ENCODE data around the gene EDAR. TPM values are rescaled to one million over a fixed set of nuclear protein-coding genes. Genes with fewer than 3 reads are reported as not detected.

EDAR gene
- total RNA-seq, 2 experiments from 2014 or later = 0.14 to 0.23 TPM

DNA sequence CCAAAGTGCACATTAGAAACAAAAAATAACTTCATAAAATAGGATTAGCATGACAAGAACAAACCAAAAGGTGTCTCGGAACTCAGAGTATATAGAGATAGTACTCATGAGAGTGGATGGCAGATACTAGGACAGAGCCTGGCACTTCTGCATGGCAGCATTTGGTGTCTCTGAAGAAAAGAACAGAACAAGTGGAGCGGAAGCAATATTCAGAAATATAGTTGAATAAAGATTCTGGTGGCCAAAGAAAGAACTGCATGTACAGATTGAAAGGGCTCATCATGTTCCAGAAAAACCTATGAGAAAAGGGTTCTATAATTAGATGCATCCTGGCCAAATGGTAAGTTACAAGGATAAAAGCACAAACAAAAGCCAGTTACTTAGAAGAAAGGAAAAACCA lies 111.5 kb downstream of the EDAR start:
- POLR2A ChIA-PET = no interaction called here
- H3K36me3 Mint-ChIP-seq = peaks cover 17% of the 10 kb centered on the region
- no peaks in the 10 kb centered on the region for H3K27me3 Mint-ChIP-seq
- H3K4me3 Mint-ChIP-seq = no peak overlapping the region
- H3K27ac Mint-ChIP-seq = no peak overlapping the region
- peaks cover 13% of the 10 kb centered on the region for H3K9me3 Mint-ChIP-seq
- ATAC-seq (ENCODE audit: low read depth) (no peak), DNase-seq (no peak)
- no peaks in the 10 kb centered on the region for H3K4me1 Mint-ChIP-seq

DNA sequence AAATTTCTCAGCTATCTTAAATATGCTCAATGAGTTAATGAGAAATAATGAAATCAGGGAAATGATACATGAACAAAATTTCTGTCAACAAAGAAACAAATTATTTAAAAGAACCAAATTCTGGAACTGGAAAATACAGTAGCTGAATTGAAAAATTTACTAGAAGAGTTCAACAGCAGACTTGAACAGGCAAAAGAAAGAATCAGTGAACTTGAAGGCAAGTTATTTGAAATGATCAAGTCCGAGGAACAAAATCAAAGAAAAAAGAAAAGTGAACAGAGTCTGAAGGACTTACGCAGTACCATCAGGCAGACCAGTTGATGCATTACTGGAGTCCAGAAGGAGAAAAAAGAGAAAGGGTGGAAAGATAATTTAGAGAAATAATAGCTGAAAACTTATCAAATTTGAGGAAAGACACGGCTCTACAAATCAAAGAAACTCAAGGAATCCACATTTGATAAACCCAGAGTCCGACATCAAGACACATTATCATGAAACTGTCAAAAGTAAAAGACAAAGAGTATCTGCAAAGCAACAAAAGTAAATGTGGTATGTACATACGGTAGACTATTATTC lies 118.9 kb downstream of the EDAR start:
- H3K4me1 Mint-ChIP-seq = peaks cover 5% of the 10 kb centered on the region
- no peak for ATAC-seq (ENCODE audit: low read depth)
- POLR2A ChIA-PET = no interaction called here

DNA sequence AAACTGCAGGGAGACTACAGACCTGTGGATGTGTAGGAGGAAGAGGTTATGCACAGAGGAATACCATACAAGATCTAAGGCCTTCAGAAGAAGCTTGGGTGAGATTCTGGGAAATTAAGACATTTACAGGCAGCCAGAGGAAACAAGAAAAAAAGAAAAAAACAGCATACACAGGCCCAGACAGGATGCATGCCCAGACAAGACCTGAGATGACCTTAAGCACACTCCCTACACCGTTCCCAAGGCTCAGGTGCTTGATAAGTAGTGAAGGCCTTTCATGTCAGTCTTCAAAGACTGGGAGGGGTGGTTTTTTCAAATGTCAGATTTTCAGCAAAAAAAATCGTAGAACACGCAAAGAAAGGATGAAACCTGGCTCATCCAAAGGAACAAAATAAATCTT lies 119.5 kb downstream of the EDAR start:
- no peak for ATAC-seq (ENCODE audit: low read depth)
- Mint-ChIP-seq H3K36me3 (peaks cover 54% of the 10 kb centered on the region), H3K9me3 (peaks cover 16% of the 10 kb centered on the region), H3K4me1 (peaks cover 5% of the 10 kb centered on the region), H3K4me3 (no peak overlapping the region), H3K27ac (peak overlapping the region; percentile 2), H3K27me3 (no peaks in the 10 kb centered on the region)
- no peak for DNase-seq
- POLR2A ChIA-PET = no interaction called here

More for the DNA sequence above, 118.9 kb downstream of the EDAR start:
- no peak for DNase-seq
- Mint-ChIP-seq H3K36me3 (peaks cover 53% of the 10 kb centered on the region), H3K9me3 (peaks cover 16% of the 10 kb centered on the region), H3K27me3 (no peaks in the 10 kb centered on the region), H3K27ac (no peak overlapping the region), H3K4me3 (no peak overlapping the region)

DNA sequence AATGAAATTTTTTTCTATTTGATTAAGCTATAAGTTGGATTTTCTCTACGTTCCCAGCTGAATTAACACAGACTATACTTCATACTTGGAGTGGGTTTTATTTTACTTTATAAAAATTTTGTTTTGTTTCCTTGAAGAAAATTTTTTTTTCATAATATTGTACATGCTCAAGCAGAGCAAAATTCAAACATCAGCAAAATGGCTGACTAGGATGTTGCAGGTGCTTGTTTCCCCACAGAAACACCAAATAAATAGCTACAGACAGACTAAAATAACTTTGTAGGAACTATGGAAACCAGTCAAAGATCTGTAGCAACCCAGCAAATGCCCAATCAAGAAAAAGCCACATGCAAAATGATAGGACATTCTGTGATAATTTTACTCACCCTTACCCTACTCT lies 120.1 kb downstream of the EDAR start:
- ATAC-seq (ENCODE audit: low read depth) (no peak), DNase-seq (no peak)
- Mint-ChIP-seq H3K27me3 (no peaks in the 10 kb centered on the region), H3K4me1 (peaks cover 5% of the 10 kb centered on the region), H3K36me3 (peaks cover 50% of the 10 kb centered on the region), H3K4me3 (no peak overlapping the region), H3K9me3 (peaks cover 16% of the 10 kb centered on the region), H3K27ac (no peak overlapping the region)
- POLR2A ChIA-PET = no interaction called here

DNA sequence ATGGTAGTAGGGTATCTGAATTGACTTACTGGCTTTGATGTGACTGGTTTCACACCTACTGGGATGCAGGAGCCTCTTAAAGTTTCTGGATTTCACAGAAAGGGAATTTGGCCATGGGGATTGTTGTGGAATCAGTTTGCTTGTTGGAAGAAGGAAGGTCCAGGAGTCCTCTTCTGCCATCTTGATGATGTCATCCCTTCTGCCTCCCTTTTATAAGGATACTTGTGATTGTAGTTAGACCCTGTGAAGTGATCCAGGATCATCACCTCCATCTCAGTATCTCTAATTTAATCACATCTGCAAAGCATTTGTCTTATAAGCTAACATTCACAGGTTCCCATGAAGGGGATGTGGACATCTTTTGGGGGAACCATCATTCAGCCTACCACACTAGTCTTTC lies 123.0 kb downstream of the EDAR start:
- H3K27me3 Mint-ChIP-seq = no peaks in the 10 kb centered on the region
- H3K4me3 Mint-ChIP-seq = no peak overlapping the region
- DNase-seq = no peak
- H3K27ac Mint-ChIP-seq = no peak overlapping the region
- H3K4me1 Mint-ChIP-seq = peaks cover 5% of the 10 kb centered on the region
- ATAC-seq (ENCODE audit: low read depth) = no peak
- POLR2A ChIA-PET = no interaction called here
- peaks cover 45% of the 10 kb centered on the region for H3K36me3 Mint-ChIP-seq
- H3K9me3 Mint-ChIP-seq = peaks cover 12% of the 10 kb centered on the region

DNA sequence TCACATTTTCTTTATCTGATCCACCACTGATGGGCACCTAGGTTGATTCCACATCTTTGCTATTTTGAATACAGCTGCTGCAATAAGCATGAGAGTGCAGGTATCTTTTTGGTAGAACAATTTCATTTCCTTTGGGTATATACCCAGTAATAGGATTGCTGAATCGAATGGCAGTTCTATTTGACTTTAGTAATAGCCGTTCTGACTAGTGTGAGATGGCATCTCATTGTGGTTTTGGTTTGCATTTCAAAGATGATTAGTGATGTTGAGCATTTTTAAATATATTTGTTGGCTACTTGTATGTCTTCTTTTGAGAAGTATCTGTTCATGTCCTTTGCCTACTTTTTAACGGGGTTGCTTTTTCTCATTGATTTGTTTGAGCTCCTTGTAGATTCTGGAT lies 130.1 kb downstream of the EDAR start:
- ATAC-seq (ENCODE audit: low read depth) (no peak), DNase-seq (no peak)
- POLR2A ChIA-PET = no interaction called here
- Mint-ChIP-seq H3K27me3 (no peaks in the 10 kb centered on the region), H3K27ac (no peak overlapping the region), H3K4me3 (no peak overlapping the region), H3K36me3 (peaks cover 18% of the 10 kb centered on the region), H3K9me3 (no peaks in the 10 kb centered on the region), H3K4me1 (peaks cover 2% of the 10 kb centered on the region)

DNA sequence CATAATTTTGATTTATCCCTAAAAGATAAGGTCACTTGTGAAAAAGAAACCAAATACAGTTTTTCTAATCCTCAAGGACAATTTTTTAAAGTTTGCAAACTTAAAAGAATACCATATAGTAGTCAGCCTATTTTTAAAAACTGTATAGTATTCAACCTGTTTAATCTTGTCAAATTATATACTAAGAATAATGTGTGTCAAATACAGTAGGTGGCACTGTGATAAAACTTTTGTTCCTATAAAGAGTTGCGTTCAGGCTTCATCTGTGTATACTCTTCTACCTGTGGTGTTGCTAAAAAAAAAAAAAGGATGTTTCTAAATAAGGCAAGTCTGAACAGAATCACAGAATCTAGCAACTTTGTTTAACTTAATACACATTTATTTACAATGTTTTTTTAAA lies 133.8 kb downstream of the EDAR start:
- Mint-ChIP-seq H3K36me3 (peaks cover 26% of the 10 kb centered on the region), H3K4me3 (no peak overlapping the region), H3K9me3 (no peaks in the 10 kb centered on the region), H3K27me3 (no peaks in the 10 kb centered on the region), H3K4me1 (peaks cover 2% of the 10 kb centered on the region), H3K27ac (no peak overlapping the region)
- POLR2A ChIA-PET = no interaction called here
- DNase-seq = no peak
- peak; percentile 58 for ATAC-seq (ENCODE audit: low read depth)

DNA sequence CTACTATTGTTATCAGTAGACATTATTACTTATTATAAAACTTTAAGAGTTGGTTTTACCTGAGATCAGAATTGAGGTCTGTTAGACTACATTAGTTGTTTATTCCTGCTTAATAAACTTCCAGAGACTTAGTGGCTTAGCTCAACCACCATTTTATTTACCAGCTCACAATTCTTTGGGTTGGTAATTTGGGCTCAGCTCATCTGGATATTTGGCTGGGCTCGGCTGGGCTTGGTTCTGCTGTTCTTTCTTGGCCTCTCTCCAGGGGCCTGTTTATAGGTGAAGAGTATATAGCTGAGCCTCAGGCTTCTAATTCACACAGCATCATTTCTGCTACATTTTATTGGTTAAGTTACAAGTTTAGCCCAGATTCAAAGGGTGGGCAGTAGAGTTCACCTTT lies 134.5 kb downstream of the EDAR start:
- H3K4me3 Mint-ChIP-seq = no peak overlapping the region
- H3K27ac Mint-ChIP-seq = no peak overlapping the region
- H3K4me1 Mint-ChIP-seq = peaks cover 2% of the 10 kb centered on the region
- no peaks in the 10 kb centered on the region for H3K9me3 Mint-ChIP-seq
- no peaks in the 10 kb centered on the region for H3K27me3 Mint-ChIP-seq
- DNase-seq (no peak), ATAC-seq (ENCODE audit: low read depth) (no peak)
- POLR2A ChIA-PET = no interaction called here
- peaks cover 27% of the 10 kb centered on the region for H3K36me3 Mint-ChIP-seq

DNA sequence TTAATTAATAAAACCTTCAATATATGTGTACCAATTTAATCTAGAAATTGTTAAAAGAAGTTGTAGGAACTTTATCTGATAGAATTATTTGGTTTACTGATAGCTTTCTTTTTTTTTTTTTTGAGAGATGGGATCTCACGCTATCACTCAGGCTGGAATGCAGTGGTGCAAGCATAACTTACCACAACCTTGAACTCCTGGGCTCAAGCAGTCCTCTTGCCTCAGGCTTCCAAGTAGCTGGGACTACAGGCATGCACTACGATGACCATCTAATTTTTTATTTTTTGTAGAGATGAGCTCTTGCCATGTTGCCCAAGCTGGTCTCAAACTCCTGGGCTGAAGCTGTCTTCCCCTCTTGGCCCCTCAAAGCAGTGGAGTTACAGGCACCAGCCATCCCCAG lies 135.6 kb downstream of the EDAR start:
- DNase-seq (no peak), ATAC-seq (ENCODE audit: low read depth) (no peak)
- POLR2A ChIA-PET = no interaction called here
- peaks cover 24% of the 10 kb centered on the region for H3K36me3 Mint-ChIP-seq
- H3K27me3 Mint-ChIP-seq = no peaks in the 10 kb centered on the region
- H3K4me1 Mint-ChIP-seq = peaks cover 2% of the 10 kb centered on the region
- H3K27ac Mint-ChIP-seq = no peak overlapping the region
- H3K9me3 Mint-ChIP-seq = no peaks in the 10 kb centered on the region
- no peak overlapping the region for H3K4me3 Mint-ChIP-seq

DNA sequence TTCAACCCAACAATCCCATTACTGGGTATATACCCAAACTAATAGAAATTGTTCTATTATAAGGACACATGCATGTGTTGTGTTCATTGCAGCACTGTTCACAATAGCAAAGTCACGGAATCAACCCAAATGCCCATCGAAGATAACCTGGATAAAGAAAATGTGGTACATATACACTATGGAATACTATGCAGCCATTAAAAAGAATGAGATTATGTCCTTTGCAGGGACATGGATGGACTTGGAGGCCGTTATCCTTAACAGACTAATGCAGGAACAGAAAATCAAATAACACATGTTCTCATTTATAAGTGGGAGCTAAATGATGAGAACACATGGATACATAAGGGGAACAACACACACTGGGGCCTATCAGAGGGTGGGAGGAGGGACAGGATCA lies 136.6 kb downstream of the EDAR start:
- Mint-ChIP-seq H3K27me3 (no peaks in the 10 kb centered on the region), H3K4me1 (peaks cover 2% of the 10 kb centered on the region)
- POLR2A ChIA-PET = no interaction called here

DNA sequence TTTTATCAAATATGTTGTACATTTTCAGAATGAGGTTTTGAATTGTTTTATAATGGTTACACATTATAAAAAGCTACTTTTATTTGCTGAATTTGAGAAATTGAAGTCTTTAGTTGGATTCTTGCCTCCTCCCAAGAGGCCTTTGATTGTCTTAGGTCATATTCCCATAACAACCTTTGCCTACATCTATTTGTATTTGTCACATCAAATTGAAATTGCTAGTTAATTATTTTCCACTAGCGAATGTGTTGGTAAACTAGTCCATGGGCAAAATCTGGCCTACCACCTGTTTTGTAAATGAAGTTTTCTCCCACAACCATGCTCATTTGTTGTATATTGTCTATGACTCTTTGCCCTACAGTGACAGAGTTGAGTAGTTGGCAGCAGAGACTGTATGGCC lies 142.0 kb downstream of the EDAR start:
- DNase-seq (no peak), ATAC-seq (ENCODE audit: low read depth) (no peak)
- H3K36me3 Mint-ChIP-seq = peaks cover 33% of the 10 kb centered on the region
- POLR2A ChIA-PET = no interaction called here
- no peak overlapping the region for H3K27ac Mint-ChIP-seq
- no peaks in the 10 kb centered on the region for H3K27me3 Mint-ChIP-seq
- H3K4me1 Mint-ChIP-seq = peaks cover 1% of the 10 kb centered on the region
- H3K9me3 Mint-ChIP-seq = no peaks in the 10 kb centered on the region
- H3K4me3 Mint-ChIP-seq = no peak overlapping the region

More for the DNA sequence above, 136.6 kb downstream of the EDAR start:
- H3K36me3 Mint-ChIP-seq = peaks cover 23% of the 10 kb centered on the region
- no peak overlapping the region for H3K4me3 Mint-ChIP-seq
- no peak overlapping the region for H3K27ac Mint-ChIP-seq
- no peak for ATAC-seq (ENCODE audit: low read depth)
- no peak for DNase-seq
- H3K9me3 Mint-ChIP-seq = no peaks in the 10 kb centered on the region

DNA sequence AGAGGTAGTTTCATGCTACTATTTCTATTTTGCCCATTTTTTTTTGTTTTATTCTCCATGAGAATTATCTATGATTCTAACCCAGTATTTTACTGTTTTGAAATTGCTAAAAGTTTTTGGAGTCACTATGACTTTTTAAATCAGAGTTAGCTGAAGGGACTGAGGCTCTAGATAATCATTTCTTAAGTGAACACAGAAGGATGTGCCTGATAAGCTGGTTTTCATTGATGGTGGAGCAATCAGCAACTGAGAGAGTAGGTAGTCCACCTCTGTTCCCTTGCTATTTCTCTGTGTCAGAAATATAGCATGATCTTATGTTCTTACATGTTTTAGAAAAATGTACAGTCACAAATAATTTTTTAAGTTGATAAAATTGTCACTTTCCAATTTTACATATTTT lies 143.1 kb downstream of the EDAR start:
- ATAC-seq (ENCODE audit: low read depth) = no peak
- Mint-ChIP-seq H3K36me3 (peaks cover 39% of the 10 kb centered on the region), H3K4me3 (no peak overlapping the region), H3K9me3 (peaks cover 4% of the 10 kb centered on the region), H3K4me1 (peaks cover 1% of the 10 kb centered on the region), H3K27me3 (no peaks in the 10 kb centered on the region), H3K27ac (no peak overlapping the region)
- POLR2A ChIA-PET = no interaction called here
- DNase-seq = no peak
